HG03108 (cell line): ENCODE results near the gene GBF1.

Experiments
- ATAC-seq: cut with Tn5 transposase; IDR thresholded peaks from one replicate; pipeline ENCODE4 v1.9.1; 2021; ENCODE audit warnings: moderate library complexity; ENCODE audit not compliant: unreplicated experiment

Gene GBF1

GRCh38 chr10:102341038-102341688 lies 95.8 kb downstream of the GBF1 start:
- ATAC-seq, result no peak

- ATAC-seq, result no peak
Measured at GRCh38 chr10:102342458-102342857, 97.1 kb downstream of the GBF1 start.

DNA sequence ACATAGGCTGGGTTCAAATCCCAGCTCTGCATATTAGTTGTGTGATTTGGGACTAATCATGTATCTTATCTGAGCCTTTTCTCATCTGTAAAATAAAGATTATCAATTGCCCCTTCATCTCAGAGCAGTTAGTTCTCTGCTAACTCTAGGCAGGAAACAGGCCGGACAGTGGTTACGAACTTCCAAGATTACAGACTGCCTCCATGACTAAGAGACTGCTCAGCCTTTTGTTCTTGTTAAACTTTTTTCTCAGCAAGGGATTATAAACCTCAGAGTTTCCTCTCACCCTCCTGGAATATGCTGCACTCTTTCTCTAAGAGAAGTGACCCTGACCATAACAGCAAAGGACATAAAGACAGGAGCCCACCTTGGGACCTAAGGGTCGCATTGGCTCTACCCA lies 97.6 kb downstream of the GBF1 start:
- no peak for ATAC-seq

GRCh38 chr10:102344067-102344466 lies 98.7 kb downstream of the GBF1 start:
- ATAC-seq, result no peak

GRCh38 chr10:102347236-102347828 lies 102.0 kb downstream of the GBF1 start:
- ATAC-seq, result no peak

DNA sequence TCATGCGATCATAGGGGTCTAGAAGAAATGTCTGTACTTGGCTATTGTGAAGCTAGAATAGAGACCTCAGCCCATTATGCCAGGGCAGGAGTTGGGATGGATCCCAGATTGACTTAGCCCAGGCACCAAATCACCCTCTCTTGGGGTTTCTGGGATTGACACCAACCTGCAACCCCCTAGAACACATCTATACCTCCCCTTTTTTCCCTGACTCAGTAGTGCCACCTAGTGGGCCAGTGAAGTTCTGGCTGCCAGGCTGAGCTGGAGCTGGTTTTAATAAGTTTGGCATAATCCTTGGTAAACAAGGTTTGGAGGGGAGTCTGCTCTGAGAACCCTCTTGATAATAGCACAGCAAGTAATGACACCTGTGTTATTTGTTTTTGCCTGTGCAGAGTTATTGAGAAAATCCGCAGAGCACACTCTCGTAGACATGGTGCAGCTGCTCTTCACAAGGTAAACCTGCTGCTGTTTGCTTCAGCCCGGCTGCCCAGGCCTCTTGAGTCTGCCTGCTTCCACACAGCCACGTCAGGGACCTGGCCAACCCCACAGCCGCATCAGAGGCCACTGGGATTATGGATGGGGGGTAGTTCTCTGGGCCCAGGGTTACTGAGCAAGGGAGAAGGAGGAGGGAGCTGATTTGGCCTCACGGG lies 106.9 kb downstream of the GBF1 start:
- no peak for ATAC-seq

DNA sequence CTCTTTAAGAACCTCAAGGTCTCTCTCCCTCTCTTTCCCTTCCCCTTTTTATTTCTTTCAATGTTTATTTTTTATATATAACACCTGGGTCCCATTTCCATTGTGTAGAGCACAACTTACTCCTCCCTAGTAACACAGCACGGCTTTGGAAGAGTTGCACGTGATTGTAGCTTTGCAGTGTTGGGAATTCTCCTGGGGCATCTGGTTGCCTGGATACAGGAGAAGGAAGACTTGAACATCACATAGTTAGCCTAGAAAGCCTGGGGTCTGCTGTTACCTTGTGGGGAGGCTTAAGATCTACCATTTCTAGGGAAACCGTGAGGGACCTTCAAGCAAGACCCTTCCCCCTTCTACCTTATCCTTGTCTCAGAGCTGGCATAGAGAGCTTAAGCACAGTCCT lies 109.1 kb downstream of the GBF1 start:
- no peak for ATAC-seq

DNA sequence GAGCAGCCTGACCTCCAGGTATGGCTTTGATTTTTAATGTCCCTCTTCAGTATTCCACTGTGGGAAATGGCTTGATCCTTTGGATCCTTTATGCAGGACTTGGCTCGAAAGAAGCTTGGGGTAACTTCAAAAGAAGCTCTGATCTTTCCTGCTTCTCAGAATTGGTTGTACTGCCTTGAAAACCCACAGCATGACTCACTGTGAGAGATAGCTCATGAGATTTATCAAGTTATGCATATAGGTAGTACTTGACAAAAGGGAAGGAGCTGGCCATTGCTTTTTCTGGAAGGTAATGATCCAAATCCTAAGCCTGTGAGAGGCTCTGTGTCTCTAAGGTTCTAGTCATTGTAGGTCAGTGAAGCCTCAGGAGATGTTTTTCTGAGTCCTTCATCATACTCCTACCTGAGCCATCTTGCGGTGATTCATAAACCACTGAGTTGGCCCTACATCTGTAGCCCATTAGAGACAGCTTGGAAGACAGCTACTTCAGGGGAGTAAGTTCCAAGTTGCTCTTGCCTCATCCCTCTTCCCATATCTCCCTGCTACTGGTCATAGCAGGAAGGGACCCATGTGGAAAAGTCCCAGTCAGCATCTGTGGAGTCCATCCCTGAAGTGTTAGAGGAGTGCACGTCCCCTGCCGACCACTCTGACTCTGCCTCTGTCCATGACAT lies 113.5 kb downstream of the GBF1 start:
- ATAC-seq, result no peak

DNA sequence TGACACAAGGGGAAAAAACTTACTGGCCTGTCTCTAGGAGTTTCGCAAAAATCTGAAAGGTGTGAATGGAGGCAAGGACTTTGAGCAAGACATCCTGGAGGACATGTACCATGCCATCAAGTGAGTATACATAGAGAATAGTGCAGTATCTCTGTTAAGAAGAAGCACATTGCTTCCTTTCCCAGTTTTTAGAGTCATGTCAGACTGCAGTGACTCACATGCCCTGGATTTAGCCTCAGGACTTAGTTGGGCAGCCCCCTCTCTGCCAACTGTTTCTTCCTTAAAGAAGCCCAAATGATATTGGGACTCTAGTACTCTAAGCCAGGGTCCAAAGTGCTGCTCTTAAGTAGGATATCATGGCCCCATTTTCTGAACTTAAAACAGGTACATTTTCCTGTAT lies 122.1 kb downstream of the GBF1 start:
- ATAC-seq, result no peak

- no peak for ATAC-seq
Measured at GRCh38 chr10:102368077-102368476, 122.7 kb downstream of the GBF1 start.

DNA sequence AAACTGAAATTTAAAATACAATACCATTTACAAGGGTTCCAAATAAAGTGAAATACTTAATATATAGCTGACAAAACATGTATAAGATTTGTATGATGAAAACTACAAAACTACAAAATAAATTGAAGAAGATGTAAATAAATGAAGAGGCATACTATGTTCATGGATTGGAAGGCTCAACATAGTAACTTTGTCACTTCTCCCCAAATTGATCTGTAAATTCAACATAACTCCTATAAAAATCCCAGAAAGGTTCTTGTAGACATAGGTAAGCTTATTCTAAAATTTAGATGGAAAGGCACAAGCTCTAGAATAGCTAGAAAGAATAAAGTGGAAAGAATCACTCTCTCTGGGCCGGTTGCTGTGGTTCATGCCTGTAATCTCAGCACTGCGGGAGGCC lies 126.0 kb downstream of the GBF1 start:
- ATAC-seq, result no peak

- no peak for ATAC-seq
Measured at GRCh38 chr10:102375250-102375649, 129.9 kb downstream of the GBF1 start.

DNA sequence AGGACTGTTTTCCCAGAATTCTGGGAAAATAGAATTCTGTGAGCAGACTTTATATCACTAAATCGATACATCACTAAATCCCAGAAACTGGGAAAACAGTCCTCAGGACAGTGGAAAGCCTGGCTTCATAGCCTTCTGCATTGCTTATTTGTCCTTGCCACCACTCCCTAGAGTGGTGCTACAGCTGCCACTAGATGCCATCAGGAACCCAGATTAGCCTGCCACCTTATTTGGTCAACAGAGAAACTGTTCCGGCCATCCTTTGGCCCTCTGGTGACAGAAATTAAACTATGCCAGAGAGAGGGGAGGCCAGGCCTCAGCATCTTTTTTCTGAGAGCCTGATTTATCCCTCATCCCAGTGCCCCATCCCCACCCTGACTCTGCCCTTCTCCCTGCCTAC lies 130.5 kb downstream of the GBF1 start:
- no peak for ATAC-seq

DNA sequence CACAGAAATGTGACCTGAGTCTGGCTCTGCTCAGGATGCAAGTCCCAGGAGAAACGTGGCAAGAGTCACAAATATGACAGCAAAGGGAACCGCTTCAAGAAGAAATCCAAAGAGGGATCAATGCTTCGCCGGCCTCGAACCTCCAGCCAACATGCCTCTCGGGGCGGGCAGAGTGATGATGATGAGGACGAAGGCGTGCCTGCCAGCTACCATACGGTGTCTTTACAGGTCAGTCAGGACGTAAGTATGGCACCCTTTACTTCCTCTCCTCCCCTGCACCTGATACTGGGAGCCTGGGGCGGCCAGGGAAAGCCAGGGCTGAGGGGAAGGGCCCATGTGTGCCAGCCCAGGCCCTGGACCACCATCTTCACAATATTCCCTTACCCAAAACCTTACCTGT lies 131.6 kb downstream of the GBF1 start:
- no peak for ATAC-seq

DNA sequence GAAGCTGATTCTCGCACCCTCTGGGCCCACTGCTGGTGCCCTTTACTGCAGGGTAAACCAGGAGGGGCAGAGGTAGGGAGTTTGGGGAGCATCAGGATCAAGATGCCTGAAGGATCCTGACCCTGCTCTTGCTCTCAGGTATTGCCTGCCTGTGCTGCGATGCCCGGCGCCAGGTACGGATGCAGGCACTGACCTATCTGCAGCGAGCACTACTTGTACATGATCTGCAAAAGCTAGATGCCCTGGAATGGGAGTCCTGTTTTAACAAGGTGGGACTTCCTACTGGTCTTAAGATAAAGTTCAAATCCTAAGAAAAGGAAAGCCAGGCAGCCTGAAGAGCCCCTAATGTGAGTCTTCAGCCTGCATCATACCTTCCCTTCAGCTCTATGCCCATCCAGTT lies 134.1 kb downstream of the GBF1 start:
- no peak for ATAC-seq

DNA sequence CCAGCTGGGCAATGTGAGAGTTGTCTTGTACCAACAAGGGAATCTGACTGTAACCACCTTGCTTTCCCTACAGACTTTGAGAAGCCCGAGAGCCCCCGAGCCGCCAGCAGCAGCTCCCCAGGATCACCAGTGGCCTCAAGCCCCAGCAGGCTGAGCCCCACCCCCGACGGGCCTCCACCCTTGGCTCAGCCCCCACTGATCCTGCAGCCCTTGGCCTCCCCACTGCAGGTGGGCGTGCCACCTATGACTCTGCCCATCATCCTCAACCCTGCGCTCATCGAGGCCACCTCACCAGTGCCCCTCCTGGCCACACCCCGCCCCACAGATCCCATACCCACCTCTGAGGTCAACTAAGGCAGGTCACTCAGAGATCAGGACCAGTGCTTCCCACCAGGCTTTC lies 136.7 kb downstream of the GBF1 start:
- ATAC-seq, result no peak

- no peak for ATAC-seq
Measured at GRCh38 chr10:102382871-102383270, 137.5 kb downstream of the GBF1 start.

- ATAC-seq, result no peak
Measured at GRCh38 chr10:102384053-102384452, 138.7 kb downstream of the GBF1 start.

DNA sequence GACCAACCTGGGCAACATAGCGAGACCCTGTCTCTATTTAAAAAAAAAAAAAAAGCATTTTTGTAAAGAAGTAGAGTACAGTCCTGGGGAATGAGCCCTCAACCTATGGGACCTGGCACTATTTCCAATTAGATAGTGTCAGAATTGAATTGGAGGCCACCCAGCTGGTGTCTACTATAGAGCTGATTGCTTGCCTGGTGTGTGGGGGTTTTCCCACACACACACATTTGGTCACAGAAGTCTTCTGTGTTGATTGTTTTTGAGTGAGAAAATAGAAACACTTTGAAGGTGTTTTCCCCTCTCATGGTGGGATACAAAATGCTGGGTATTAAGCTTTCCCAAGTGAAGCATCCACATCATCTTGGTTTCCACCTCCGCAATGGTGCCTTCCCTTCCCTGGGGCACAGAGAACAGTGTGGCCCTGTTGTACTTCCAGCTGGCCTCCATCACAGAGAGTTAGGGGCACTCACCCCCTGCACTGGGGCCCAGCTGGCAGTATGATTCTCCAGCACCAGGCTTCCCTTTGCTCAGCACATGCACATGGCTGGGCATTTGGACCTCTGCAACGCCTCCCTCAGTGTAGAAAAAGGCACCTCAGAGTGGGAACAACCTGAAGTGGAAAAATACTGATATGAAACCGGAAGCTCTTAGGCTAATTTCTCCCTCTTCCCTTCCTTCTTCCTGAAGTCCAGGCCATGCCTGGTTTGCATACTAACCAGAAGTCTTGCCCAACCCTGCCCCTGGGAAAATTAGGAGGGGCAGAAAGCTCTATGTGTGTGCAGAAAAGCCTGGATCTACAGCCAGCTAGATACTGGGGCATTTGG lies 139.5 kb downstream of the GBF1 start:
- ATAC-seq, result no peak

DNA sequence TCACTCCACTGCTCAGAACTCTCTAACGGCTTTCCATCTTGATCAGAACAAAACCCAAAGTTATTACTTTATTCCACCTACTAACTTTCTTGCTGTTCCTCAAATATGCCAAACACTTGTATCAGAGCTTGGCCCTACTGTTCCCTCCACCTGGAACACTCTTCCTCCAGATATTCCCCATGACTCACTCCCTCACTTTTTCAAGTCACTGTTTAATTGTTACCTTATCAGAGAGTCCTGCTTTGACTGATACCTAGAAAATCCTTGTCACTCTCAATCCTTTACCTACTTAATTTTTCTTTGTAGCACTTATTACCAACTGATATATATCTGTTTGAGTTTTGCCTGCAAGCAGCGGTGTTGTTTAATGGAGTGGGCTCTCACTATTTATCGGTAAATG lies 144.6 kb downstream of the GBF1 start:
- no peak for ATAC-seq

GRCh38 chr10:102392306-102392705 lies 147.0 kb downstream of the GBF1 start:
- ATAC-seq, result no peak
